Vagina (tissue), 2 donors: ENCODE data around the gene PLEKHG3. TPM values are rescaled to one million over a fixed set of nuclear protein-coding genes. Genes with fewer than 3 reads are reported as not detected.
"Not testable (repeated sequence)": the region's sequence is repeated elsewhere in the genome, so short reads cannot be mapped to it uniquely, and the experiment has no call there.

Experiments
- DNase-seq, 2 donors: peaks; one replicate each; pipeline ENCODE4 v3.0.0-alpha.2; 2017; ENCODE audit errors: extremely low spot score in 2 of 2
- H3K27ac ChIP-seq: fragments of 200-600 bp; sonication (generic); one replicate; pipeline ENCODE4 v1.5.1; 2019
- H3K27me3 ChIP-seq: fragments of 200-600 bp; sonication (generic); one replicate; pipeline ENCODE4 v1.5.1; 2019
- H3K36me3 ChIP-seq, 2 donors: fragments of 200-600 bp; sonication (generic); one replicate each; pipeline ENCODE4 v1.5.1; 2017 to 2019
- H3K4me1 ChIP-seq: fragments of 200-600 bp; sonication (generic); one replicate; pipeline ENCODE4 v1.5.1; 2019
- H3K4me3 ChIP-seq, 2 donors: fragments of 200-600 bp; sonication (generic); 1 replicate in 1 of 2; 2 replicates in 1 of 2; pipeline ENCODE4 v1.5.1; 2016 to 2019
- H3K9me3 ChIP-seq: fragments of 200-600 bp; sonication (generic); one replicate; pipeline ENCODE4 v1.5.1; 2019
- POLR2A ChIP-seq, 2 donors: fragments of 450-650 bp; IDR thresholded peaks; one replicate each; pipeline ENCODE4 v1.6.1; 2017; ENCODE audit warnings: antibody characterized with exemption in 2 of 2, mild to moderate bottlenecking in 2 of 2, moderate library complexity in 2 of 2
- POLR2AphosphoS5 ChIP-seq, 2 donors: sonication (generic); formaldehyde crosslinking; IDR thresholded peaks; one replicate each; pipeline ENCODE4 v1.9.0; 2017; ENCODE audit warnings: antibody characterized with exemption in 2 of 2, mild to moderate bottlenecking in 2 of 2, low read depth in 1 of 2; ENCODE audit not compliant: insufficient read depth in 1 of 2
- intact Hi-C: fragments of 100-400 bp; cut with DNase I; formaldehyde crosslinking; loops from one replicate; pipeline ENCODE4 v1.15.1; 2023
- total RNA-seq: library from RNA; depleted of rRNA; stranded (reverse); fragments of >200 nt; gene quantifications from one replicate; pipeline ENCODE4 v1.2.3, GENCODE V29; 2016
- TF ChIP-seq, protein P1 (sequence below), 3 experiments: fragments of 450-650 bp in 2 of 3; fragments of 200-600 bp in 1 of 3; sonication (generic) in 1 of 3; IDR thresholded peaks; one replicate each; pipeline ENCODE4 v1.5.1; 2017 to 2019; ENCODE audit warnings: antibody characterized with exemption in 3 of 3, mild to moderate bottlenecking in 2 of 3, moderate library complexity in 2 of 3

Gene PLEKHG3
- total RNA-seq: 50.1 TPM

DNA sequence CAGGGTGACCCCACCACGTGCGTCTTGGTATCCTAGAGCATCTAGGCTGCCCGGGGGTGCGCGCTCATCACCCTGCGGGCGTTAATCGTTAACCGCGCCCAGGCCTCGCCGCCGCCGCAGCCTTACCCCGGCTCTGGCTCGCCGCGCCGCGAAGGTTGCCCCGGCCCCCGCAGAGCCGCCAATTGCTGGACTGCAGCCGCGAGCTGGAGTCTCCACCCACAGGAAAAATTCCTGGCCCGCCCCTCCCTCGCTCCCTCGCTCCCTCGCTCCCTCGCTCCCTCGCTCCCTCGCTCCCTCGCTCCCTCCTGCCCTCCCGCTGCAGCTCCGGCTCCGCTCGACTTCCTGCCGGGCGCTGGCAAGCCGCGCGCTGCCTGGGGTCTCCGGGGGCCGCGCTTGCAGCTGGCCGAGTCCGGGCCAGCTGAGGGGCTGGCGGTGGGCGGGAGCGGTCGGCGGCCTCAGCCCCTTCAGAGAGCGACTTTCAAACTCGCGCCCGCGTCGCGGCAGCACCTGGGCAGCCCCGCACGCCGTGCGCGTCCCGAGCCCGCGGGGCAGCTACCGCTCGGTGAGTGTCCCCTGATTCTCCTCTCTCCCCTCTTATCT is at the start of gene PLEKHG3:
Gene PLEKHG3, plus strand, starts transcription at position 282 of the 600 bp plus-strand sequence. CDS start 23,208 bp downstream, outside the sequence.
- DNase-seq: no peak
- H3K4me3 ChIP-seq: peak within 1 kb of the TSS; percentile 70
- intact Hi-C loops: no loop called here
- TF ChIP-seq, protein P1, sequence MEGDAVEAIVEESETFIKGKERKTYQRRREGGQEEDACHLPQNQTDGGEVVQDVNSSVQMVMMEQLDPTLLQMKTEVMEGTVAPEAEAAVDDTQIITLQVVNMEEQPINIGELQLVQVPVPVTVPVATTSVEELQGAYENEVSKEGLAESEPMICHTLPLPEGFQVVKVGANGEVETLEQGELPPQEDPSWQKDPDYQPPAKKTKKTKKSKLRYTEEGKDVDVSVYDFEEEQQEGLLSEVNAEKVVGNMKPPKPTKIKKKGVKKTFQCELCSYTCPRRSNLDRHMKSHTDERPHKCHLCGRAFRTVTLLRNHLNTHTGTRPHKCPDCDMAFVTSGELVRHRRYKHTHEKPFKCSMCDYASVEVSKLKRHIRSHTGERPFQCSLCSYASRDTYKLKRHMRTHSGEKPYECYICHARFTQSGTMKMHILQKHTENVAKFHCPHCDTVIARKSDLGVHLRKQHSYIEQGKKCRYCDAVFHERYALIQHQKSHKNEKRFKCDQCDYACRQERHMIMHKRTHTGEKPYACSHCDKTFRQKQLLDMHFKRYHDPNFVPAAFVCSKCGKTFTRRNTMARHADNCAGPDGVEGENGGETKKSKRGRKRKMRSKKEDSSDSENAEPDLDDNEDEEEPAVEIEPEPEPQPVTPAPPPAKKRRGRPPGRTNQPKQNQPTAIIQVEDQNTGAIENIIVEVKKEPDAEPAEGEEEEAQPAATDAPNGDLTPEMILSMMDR (IDR thresholded peaks at IDR 0.05): no peak
- TF ChIP-seq POLR2AphosphoS5 (IDR thresholded peaks at IDR 0.05; ENCODE audit: insufficient read depth in 1 of 2, low read depth in 1 of 2) (peak in 1 of 2 donors; percentile 80), POLR2A (IDR thresholded peaks at IDR 0.05) (peak in 1 of 2 donors; percentile 60)
- peak within 1 kb of the TSS; percentile 92 for H3K27ac ChIP-seq
- no peaks in the 10 kb centered on the region for H3K27me3 ChIP-seq
- H3K9me3 ChIP-seq: no peaks in the 10 kb centered on the region
- H3K36me3 ChIP-seq: no peaks in the 10 kb centered on the region
- peaks cover 60% of the 10 kb centered on the region for H3K4me1 ChIP-seq

DNA sequence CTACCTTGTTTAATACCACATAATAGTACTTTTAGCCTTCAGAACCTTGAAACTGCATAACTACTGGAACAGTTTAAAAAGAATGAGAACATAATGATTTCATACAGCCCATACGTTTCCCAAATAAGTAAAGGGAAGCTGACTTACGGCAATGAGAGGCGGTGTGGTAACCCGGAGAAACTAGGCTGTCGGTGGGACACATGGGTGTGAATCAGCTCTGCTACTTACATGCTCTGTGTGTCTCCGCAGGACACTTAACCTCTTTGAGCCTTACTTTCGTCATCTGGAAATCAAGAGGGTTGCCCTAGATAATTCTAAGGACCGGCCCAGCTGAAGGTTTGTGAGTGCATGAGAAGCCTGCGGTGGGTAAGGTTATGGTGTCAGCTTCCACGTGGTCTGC is 49.3 kb upstream of the PLEKHG3 start:
- peaks cover 13% of the 10 kb centered on the region for H3K4me1 ChIP-seq
- no peaks in the 10 kb centered on the region for H3K9me3 ChIP-seq
- no peak for DNase-seq
- no peaks in the 10 kb centered on the region for H3K27me3 ChIP-seq
- intact Hi-C loops: no loop called here
- no peak overlapping the region for H3K4me3 ChIP-seq
- H3K27ac ChIP-seq: peak overlapping the region; percentile 12
- TF ChIP-seq, protein P1 (IDR thresholded peaks at IDR 0.05): no peak
- TF ChIP-seq POLR2AphosphoS5 (IDR thresholded peaks at IDR 0.05; ENCODE audit: insufficient read depth in 1 of 2, low read depth in 1 of 2) (no peak), POLR2A (IDR thresholded peaks at IDR 0.05) (no peak)
- H3K36me3 ChIP-seq: no peaks in the 10 kb centered on the region

DNA sequence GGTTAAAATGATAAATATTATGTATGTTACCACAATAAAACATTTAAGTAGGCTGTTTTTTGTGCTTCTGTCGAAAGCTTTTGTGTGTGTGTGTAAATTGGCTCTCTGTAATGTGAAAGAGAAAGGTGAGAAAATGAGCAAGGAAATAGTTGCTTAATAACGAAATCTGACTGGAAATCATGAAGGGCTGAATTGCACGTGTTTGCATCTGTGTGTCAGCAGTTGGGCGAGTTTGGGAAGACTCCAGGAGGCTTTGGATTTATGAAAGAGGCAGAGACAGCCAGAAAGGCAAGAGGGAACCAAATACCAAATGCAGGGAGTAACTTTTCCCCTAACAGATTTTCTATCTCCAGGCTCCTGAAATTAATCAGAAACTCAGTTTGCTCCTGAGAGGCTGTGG is 47.2 kb upstream of the PLEKHG3 start:
- Histone ChIP-seq H3K36me3 (no peaks in the 10 kb centered on the region), H3K27ac (no peak overlapping the region), H3K27me3 (no peaks in the 10 kb centered on the region), H3K9me3 (no peaks in the 10 kb centered on the region), H3K4me1 (peaks cover 13% of the 10 kb centered on the region), H3K4me3 (no peak overlapping the region)
- intact Hi-C loops: no loop called here
- no peak for DNase-seq
- TF ChIP-seq, protein P1 (IDR thresholded peaks at IDR 0.05): no peak
- TF ChIP-seq POLR2AphosphoS5 (IDR thresholded peaks at IDR 0.05; ENCODE audit: insufficient read depth in 1 of 2, low read depth in 1 of 2): peak in 1 of 2 donors; percentile 61

DNA sequence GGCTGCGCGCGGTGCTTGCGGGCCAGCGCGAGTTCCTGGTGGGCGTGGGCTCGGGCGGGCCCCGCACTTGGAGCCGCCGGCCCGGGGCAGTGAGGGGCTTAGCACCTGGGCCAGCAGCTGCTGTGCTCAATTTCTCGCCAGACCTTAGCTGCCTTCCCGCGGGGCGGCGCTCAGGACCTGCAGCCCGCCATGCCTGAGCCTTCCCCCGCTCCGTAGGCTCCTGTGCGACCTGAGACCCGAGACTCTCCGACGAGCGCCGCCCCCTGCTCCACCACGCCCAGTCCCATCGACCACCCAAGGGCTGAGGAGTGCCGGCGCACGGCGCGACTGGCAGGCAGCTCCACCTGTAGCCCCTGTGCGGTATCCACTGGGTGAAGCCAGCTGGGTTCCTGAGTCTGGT is 46.0 kb upstream of the PLEKHG3 start:
- DNase-seq: no peak
- no peak overlapping the region for H3K4me3 ChIP-seq
- no peaks in the 10 kb centered on the region for H3K9me3 ChIP-seq
- TF ChIP-seq POLR2A (IDR thresholded peaks at IDR 0.05) (no peak), POLR2AphosphoS5 (IDR thresholded peaks at IDR 0.05; ENCODE audit: insufficient read depth in 1 of 2, low read depth in 1 of 2) (no peak)
- TF ChIP-seq, protein P1 (IDR thresholded peaks at IDR 0.05): no peak
- intact Hi-C loops: no loop called here
- no peak overlapping the region for H3K27ac ChIP-seq
- no peaks in the 10 kb centered on the region for H3K36me3 ChIP-seq
- peaks cover 13% of the 10 kb centered on the region for H3K4me1 ChIP-seq
- no peaks in the 10 kb centered on the region for H3K27me3 ChIP-seq

DNA sequence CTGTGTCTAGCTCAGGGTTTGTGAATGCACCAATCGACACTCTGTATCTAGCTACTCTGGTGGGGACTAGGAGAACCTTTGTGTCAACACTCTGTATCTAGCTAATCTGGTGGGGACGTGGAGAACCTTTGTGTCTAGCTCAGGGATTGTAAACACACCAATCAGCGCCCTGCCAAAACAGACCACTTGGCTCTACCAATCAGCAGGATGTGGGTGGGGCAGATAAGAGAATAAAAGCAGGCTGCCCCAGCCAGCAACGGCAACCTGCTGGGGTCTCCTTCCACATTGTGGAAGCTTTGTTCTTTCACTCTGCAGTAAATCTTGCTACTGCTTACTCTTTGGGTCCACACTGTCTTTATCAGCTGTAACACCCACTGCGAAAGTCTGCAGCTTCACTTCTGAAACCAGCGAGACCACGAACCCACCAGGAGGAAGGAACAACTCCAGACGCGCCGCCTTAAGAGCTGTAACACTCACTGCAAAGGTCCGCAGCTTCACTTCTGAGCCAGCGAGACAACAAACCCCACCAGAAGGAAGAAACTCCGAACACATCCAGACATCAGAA is 45.4 kb upstream of the PLEKHG3 start:
- intact Hi-C loops, DNase-seq: not testable (repeated sequence)
- peaks cover 13% of the 10 kb centered on the region for H3K4me1 ChIP-seq

More for the DNA sequence above, 45.4 kb upstream of the PLEKHG3 start:
- H3K27me3 ChIP-seq, H3K36me3 ChIP-seq, H3K9me3 ChIP-seq, H3K4me3 ChIP-seq, H3K27ac ChIP-seq: not testable (repeated sequence)
